NCI-H2029 (cell line): ENCODE results near the gene ATP11B.

Source experiments
- DNase-seq: peaks from one replicate; lab custom pipeline; 2025; lab: John Stamatoyannopoulos, UW

The ATP11B gene

GRCh38 chr3:182910936-182911781 is 117.9 kb downstream of the ATP11B start:
- no peak for DNase-seq

GRCh38 chr3:182911782-182912111 is 118.4 kb downstream of the ATP11B start:
- DNase-seq = no peak

GRCh38 chr3:182912474-182912873 is 119.2 kb downstream of the ATP11B start:
- no peak for DNase-seq

- DNase-seq = peak; percentile 75
These were observed 120.6 kb downstream of the ATP11B start for GRCh38 chr3:182913889-182914288.

- DNase-seq = no peak
These were observed 121.0 kb downstream of the ATP11B start for GRCh38 chr3:182914341-182914740.

- DNase-seq = no peak
These were observed 123.8 kb downstream of the ATP11B start for GRCh38 chr3:182917134-182917533.

GRCh38 chr3:182919866-182920357 is 126.6 kb downstream of the ATP11B start:
- no peak for DNase-seq

GRCh38 chr3:182920515-182921084 is 127.3 kb downstream of the ATP11B start:
- DNase-seq = no peak

- DNase-seq = no peak
These were observed 128.5 kb downstream of the ATP11B start for GRCh38 chr3:182921665-182922355.

GRCh38 chr3:182925330-182925943 is 132.1 kb downstream of the ATP11B start:
- DNase-seq = no peak

- no peak for DNase-seq
These were observed 132.6 kb downstream of the ATP11B start for GRCh38 chr3:182925944-182926337.

GRCh38 chr3:182935803-182936202 is 142.5 kb downstream of the ATP11B start:
- no peak for DNase-seq

GRCh38 chr3:182936239-182936917 is 143.1 kb downstream of the ATP11B start:
- no peak for DNase-seq

GRCh38 chr3:182936918-182937285 is 143.6 kb downstream of the ATP11B start:
- DNase-seq = no peak

- peak; percentile 23 for DNase-seq
These were observed 144.2 kb downstream of the ATP11B start for GRCh38 chr3:182937293-182938051.

- DNase-seq = no peak
These were observed 147.0 kb downstream of the ATP11B start for GRCh38 chr3:182940266-182940808.

GRCh38 chr3:182941719-182942118 is 148.4 kb downstream of the ATP11B start:
- no peak for DNase-seq

GRCh38 chr3:182947888-182948287 is 154.6 kb downstream of the ATP11B start:
- DNase-seq = no peak

GRCh38 chr3:182948305-182948704 is 155.0 kb downstream of the ATP11B start:
- no peak for DNase-seq

GRCh38 chr3:182949688-182950087 is 156.4 kb downstream of the ATP11B start:
- DNase-seq = no peak
